T-helper 1 cell treated with Interleukin-12 subunit alpha and Interleukin-12 subunit beta and Interleukin-4 antibody, amounts not matched to agents 30 μg/mL and 1 μg/mL, for 36 hours (primary cell): ENCODE measurements around the gene PHAF1.
A peak's percentile ranks its signal among the peaks of the same experiment; 100 is the strongest.

Experiments used
- H3K27ac Mint-ChIP-seq: one replicate; pipeline ENCODE4 v1.8.0; 2021; ENCODE audit warnings: mild to moderate bottlenecking, mixed read lengths
- H3K27me3 Mint-ChIP-seq: one replicate; pipeline ENCODE4 v1.8.0; 2021; ENCODE audit warnings: low read depth, mixed read lengths
- H3K36me3 Mint-ChIP-seq: one replicate; pipeline ENCODE4 v1.8.0; 2021; ENCODE audit warnings: low read depth, mixed read lengths
- H3K4me1 Mint-ChIP-seq: one replicate; pipeline ENCODE4 v1.8.0; 2021; ENCODE audit warnings: low read depth, mixed read lengths
- H3K4me3 Mint-ChIP-seq: one replicate; pipeline ENCODE4 v1.8.0; 2021; ENCODE audit warnings: mild to moderate bottlenecking, moderate library complexity, mixed read lengths
- H3K9me3 Mint-ChIP-seq: one replicate; pipeline ENCODE4 v1.8.0; 2021; ENCODE audit warnings: mixed read lengths

PHAF1 gene

GRCh38 chr16:67147437-67148140, 37.8 kb downstream of the PHAF1 start:
- Mint-ChIP-seq H3K4me1 (peaks cover 13% of the 10 kb centered on the region), H3K27ac (no peak overlapping the region), H3K36me3 (peaks cover 27% of the 10 kb centered on the region), H3K27me3 (no peaks in the 10 kb centered on the region), H3K9me3 (no peaks in the 10 kb centered on the region), H3K4me3 (no peak overlapping the region)

GRCh38 chr16:67148221-67148620, 38.5 kb downstream of the PHAF1 start:
- Mint-ChIP-seq H3K27me3 (no peaks in the 10 kb centered on the region), H3K27ac (no peak overlapping the region), H3K36me3 (peaks cover 30% of the 10 kb centered on the region), H3K4me3 (peak overlapping the region; percentile 46), H3K9me3 (no peaks in the 10 kb centered on the region), H3K4me1 (peaks cover 19% of the 10 kb centered on the region)

DNA sequence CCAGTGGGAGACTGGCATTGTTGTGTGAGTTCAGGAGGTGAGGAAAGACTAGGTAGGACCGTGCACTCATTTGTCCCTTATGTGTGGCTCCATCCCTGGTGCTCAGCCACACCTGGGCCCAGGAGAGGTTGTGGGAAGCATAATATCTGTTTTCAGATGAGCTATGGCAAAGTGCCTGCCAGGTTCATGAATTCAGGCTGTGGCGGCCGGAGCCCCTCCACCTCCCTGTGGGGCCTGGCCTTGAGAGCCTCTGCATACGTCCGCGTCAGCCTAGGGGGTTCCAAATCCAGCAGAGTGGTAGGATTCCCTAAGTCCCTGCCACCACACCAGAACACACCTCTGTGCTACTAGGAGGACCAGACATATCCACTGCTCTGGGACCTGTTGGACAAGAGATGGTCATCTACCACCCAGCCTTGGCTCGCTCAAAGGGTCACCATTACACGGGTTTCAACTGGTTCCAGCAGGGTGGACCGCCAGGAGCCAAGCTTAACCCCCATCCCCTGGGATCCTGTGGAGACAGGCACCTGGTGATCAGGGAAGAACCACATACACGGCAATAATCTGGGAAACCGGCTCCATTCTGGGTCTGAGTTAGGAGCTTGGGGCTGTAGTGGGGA, 39.0 kb downstream of the PHAF1 start:
- Mint-ChIP-seq H3K4me3 (peak overlapping the region; percentile 46), H3K27me3 (no peaks in the 10 kb centered on the region), H3K9me3 (no peaks in the 10 kb centered on the region), H3K4me1 (peaks cover 22% of the 10 kb centered on the region), H3K36me3 (peaks cover 29% of the 10 kb centered on the region), H3K27ac (no peak overlapping the region)

DNA sequence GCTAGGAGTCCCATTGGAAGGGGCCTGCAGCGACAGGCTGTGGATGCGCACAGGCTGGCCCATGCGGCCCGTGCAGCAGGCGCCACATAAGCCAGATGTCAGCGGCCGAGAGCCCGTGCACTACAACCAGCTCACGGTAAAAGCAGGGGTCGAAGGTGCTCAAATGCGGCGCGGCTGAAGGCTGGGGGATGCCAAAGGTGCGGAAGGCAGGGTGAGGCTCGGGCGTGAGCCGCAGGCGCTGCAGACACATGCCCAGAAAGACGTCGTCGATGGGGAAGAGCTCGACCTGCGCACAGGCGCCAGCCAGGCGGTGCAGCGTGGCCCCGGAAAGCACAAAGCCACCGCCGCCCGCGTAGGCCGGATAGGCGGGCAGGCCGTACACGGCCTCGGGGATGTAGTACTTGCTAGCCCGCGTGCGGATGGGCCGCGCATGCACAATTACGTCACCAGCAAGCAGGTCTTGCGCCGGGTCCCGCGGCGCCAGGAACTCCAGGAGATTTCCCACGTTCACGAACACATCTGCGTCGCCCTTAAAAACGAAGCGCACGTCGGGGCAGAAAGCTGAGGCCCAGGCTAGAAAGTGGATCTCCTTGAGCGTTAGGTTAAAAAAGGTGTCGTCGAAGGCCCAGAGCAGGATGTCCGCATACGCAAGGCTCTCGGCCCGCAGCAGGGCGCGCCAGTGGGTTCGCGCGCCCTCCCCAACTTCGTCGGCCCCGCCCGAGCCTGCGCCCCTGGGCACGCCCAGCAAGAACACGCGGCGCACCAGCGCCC, 39.7 kb downstream of the PHAF1 start:
- peak overlapping the region; percentile 46 for H3K4me3 Mint-ChIP-seq
- H3K27me3 Mint-ChIP-seq: no peaks in the 10 kb centered on the region
- H3K36me3 Mint-ChIP-seq: peaks cover 32% of the 10 kb centered on the region
- peaks cover 27% of the 10 kb centered on the region for H3K4me1 Mint-ChIP-seq
- H3K27ac Mint-ChIP-seq: no peak overlapping the region
- H3K9me3 Mint-ChIP-seq: no peaks in the 10 kb centered on the region

DNA sequence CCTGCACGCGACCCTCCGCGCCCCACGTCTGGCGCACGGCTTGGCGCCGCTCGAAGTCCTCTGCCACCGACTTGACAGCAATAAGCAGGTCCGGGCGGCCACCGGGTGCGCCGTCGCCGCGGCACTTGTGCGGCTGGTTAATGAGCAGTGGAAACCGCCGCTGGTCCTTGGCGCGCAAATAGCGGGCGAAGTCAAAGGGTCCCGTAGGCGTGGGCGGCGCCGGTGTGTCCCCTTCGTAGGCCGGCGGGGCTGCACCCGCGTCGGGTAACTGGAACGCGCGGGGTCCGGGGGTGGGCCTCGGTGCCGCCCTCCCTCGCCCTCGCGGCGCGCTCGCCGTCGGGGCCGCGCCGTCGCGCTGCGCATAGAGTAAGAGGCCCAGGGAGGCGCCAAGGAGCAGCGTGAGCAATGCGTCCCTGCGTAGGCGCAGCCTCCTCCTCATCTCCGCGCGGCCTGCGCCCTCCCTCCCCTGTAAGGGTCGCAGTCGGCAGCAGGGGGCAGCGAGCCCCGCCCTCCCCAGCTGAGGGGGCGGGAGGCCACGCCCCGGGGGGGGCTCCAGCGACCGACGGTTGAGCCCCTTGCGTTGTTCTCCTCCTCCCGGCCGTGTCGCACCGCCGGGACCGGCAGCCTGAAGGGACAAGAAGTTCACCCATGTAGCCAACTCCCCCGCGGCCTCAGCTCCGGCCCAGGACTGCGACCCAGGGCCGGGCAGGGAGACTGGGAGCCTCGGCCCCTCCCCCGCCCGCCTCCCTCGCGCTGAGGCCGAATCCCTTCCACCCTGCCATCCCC, 40.5 kb downstream of the PHAF1 start:
- Mint-ChIP-seq H3K27ac (no peak overlapping the region), H3K4me3 (no peak overlapping the region), H3K9me3 (no peaks in the 10 kb centered on the region), H3K36me3 (peaks cover 31% of the 10 kb centered on the region), H3K27me3 (no peaks in the 10 kb centered on the region), H3K4me1 (peaks cover 27% of the 10 kb centered on the region)

DNA sequence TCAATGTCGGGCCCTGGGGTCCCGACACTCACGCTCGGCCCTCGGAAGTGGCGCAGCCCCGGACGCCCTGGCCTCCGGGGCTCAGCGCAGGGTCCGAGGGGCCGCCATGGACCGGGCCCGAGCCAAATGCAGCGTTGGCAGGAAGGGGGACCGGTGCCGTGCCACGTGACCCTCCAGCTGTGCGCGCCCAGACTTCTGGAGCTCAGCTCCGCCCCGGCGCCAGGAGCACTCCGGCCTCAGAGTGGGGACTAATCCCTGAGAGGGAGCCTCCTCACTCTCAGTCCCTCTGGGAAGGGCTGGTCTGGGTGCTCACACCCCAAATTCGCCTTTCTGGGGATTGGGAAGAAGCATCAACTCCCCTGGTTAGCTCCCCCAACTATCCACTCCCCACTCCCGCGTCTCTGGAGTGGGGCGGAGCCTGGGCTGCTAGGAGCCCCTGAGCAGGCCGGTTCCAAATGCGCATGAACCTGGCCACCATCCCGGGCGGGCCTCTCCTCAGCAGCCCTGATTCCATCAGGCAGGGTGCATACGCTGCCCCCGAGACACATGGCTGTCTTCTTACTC, 41.2 kb downstream of the PHAF1 start, which contains the start of gene B3GNT9:
Gene B3GNT9, minus strand, starts transcription at position 166 of the 564 bp plus-strand sequence. CDS start 513 bp downstream, outside the sequence.
- no peaks in the 10 kb centered on the region for H3K9me3 Mint-ChIP-seq
- peaks cover 34% of the 10 kb centered on the region for H3K36me3 Mint-ChIP-seq
- H3K27me3 Mint-ChIP-seq: no peaks in the 10 kb centered on the region
- H3K27ac Mint-ChIP-seq: peak within 1 kb of the TSS; percentile 50
- H3K4me1 Mint-ChIP-seq: peaks cover 29% of the 10 kb centered on the region
- H3K4me3 Mint-ChIP-seq: peak within 1 kb of the TSS; percentile 79

DNA sequence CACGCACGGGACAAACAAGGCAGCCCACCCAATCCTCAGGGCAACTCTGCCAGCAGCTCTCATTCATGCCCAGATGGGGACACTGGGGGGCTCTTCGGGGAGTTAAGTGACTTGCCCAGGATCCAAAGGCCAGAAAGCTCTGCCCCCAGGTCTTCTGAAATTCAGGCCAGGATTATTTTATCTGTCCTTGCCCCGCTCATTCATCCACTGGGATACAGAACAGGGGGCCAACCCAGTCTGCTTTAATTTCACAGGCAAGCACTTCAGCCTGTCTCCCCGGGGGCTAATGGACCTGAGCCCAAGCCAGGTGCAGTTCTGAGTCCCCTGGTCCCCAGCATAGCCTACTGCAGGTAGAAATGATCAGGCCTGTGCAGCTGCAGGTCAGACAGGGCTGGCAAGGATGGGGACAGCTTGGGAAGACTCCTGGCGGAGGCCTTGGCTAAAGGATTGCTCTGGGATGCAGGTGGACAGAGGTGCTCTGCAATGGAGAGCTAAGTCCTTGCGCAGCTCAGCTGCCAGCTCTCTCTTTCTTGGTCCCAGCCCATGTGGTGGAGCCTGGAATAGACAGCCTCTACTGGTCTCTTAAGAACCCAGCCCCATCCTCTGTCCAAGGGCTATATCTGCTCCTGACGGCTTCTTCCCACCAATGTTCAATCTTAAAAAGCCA, 41.8 kb downstream of the PHAF1 start:
- H3K36me3 Mint-ChIP-seq: peaks cover 34% of the 10 kb centered on the region
- H3K27ac Mint-ChIP-seq: peak overlapping the region; percentile 50
- H3K27me3 Mint-ChIP-seq: no peaks in the 10 kb centered on the region
- peaks cover 36% of the 10 kb centered on the region for H3K4me1 Mint-ChIP-seq
- H3K9me3 Mint-ChIP-seq: no peaks in the 10 kb centered on the region
- H3K4me3 Mint-ChIP-seq: peak overlapping the region; percentile 79

GRCh38 chr16:67154578-67155294, 45.0 kb downstream of the PHAF1 start:
- Mint-ChIP-seq H3K36me3 (peaks cover 39% of the 10 kb centered on the region), H3K9me3 (no peaks in the 10 kb centered on the region), H3K27me3 (no peaks in the 10 kb centered on the region), H3K4me1 (peaks cover 55% of the 10 kb centered on the region), H3K27ac (no peak overlapping the region), H3K4me3 (peak overlapping the region; percentile 78)

DNA sequence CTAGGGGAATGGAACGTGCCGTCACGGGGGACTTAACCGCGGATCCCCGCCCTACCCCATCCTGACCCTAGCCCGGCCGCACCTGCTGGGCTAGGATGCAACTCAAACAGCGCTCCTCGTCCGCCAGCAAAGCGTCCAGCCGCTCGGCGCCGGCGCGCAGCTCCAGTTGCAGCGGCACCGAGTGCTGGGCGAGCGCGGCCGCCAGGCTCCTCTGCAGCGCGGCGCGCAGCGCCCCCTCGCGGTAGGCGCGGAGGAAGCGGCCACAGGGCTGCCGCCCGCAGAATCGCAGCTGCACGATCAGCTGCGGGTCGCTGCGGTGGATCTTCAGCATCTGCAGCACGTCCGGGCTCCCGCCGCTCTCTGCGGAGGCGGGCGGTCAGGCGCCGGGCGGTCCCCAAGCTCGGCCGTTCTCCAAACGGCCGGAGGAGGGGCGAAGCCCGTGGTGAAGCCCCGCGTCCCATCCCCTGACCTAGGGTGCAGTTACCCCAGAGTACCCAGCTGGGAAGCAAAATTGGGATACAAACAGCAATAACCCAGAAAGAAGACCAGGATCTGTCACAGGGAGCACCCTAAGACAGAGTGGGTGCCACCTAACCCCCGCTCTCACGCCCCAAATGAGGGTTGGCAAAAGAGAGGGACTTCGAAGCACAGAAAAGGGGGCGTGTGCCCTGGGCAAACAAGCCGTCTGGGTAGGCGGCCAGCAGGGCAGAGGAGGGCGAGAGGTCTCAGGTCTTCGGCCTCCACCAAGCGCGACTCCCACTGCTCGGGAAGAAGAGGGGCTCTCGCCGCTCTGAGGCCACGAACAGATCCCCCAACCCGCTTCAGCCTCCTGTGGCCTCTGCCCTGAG, 45.8 kb downstream of the PHAF1 start:
- H3K4me1 Mint-ChIP-seq: peaks cover 55% of the 10 kb centered on the region
- peak overlapping the region; percentile 99 for H3K27ac Mint-ChIP-seq
- H3K27me3 Mint-ChIP-seq: no peaks in the 10 kb centered on the region
- peaks cover 39% of the 10 kb centered on the region for H3K36me3 Mint-ChIP-seq
- H3K4me3 Mint-ChIP-seq: peak overlapping the region; percentile 78
- H3K9me3 Mint-ChIP-seq: no peaks in the 10 kb centered on the region

DNA sequence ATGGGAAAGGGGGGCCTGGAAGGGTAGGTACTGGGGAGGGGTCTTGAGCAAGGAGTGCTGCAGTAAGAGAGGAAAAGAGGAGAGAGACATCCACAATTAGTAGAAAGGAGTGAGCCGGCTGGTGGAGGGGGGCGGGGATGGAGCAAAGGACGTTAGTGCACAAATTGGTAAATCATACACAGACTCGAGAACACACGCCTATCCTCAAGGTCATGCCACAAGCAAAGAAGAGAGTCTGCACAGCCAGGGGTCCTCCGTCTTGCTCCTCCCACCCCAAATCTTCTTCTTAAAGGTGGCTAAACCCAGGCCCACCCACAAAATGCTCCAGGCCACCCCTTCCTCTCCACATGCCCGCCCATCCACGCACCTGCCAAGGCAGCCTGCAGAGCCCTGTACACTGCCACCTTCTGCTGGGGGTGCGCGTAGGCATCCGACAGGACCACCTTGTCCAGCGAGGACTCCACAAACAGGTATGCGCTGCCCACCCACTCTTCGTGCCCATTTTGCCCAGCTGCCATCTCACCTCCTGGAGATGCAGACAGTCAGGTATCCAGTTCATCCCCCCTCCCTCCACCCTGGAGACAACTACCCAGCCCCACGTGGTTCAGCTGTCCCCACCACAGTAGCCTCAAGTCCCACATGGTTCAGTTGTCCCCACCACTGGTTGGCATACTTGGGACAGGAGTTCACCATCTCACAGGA, 46.6 kb downstream of the PHAF1 start:
- Mint-ChIP-seq H3K4me1 (peaks cover 56% of the 10 kb centered on the region), H3K27ac (peak overlapping the region; percentile 99), H3K4me3 (peak overlapping the region; percentile 59), H3K9me3 (no peaks in the 10 kb centered on the region), H3K36me3 (peaks cover 42% of the 10 kb centered on the region), H3K27me3 (no peaks in the 10 kb centered on the region)

DNA sequence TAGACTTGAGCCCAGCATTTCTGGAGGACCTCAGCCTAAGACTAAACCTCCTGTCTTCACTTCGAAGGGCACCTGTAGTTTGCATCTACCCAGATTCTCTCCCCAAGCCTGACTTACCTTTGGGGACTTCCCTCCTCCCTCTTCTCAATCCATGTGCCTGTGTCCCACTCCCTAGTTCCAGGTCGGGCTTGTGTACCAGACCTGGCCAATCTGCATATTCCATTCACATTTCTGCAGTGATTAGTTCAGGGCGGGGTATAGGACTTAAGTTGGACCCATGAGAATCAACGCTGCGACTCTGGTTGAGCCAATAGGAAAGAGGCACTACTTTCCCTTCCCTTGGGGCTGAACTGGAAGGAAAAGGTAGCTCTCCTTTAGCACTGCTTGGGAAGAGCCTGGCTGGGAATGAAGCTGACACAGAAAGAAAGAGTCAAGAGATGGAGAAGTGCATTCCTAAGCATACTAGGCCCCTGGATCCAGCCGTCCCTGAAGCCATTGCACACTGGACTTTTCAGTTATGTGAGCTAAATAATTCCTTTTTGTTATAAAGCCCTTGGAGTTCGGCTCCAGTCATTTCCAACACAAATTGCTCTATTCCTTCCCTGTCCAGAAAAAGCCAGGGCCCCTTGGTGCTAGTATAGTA, 47.5 kb downstream of the PHAF1 start:
- no peaks in the 10 kb centered on the region for H3K27me3 Mint-ChIP-seq
- peak overlapping the region; percentile 99 for H3K27ac Mint-ChIP-seq
- peaks cover 44% of the 10 kb centered on the region for H3K36me3 Mint-ChIP-seq
- peaks cover 56% of the 10 kb centered on the region for H3K4me1 Mint-ChIP-seq
- H3K9me3 Mint-ChIP-seq: no peaks in the 10 kb centered on the region
- H3K4me3 Mint-ChIP-seq: peak overlapping the region; percentile 91
